HCT116 (cell line): ENCODE data around the gene NEDD4. TPM values are rescaled to one million over a fixed set of nuclear protein-coding genes. Genes with fewer than 3 reads are reported as not detected.

Experiments used
- ATAC-seq: fragments of 200-7000 bp; cut with Tn5 transposase; 2 replicates; pipeline ENCODE4 v1.9.1; 2020; ENCODE audit warnings: mild to moderate bottlenecking, moderate library complexity
- BruUV-seq: library from RNA; stranded (reverse); fragments of 400-500 nt; replicated peaks from 2 replicates; lab custom pipeline; 2021; lab: Mats Ljungman, UMichigan
- CTCF ChIA-PET: fragments of 300-600 bp; sonication (Branson Sonifier 250); formaldehyde crosslinking; loops from one replicate; lab custom pipeline; 2021; ENCODE audit warnings: antibody characterized with exemption; lab: Charles Lee
- POLR2A ChIA-PET: fragments of 300-600, 350-600 bp; sonication (Branson Sonifier 250); formaldehyde crosslinking; loops from one replicate; lab custom pipeline; 2021; ENCODE audit warnings: antibody characterized with exemption; lab: Charles Lee
- RAD21 ChIA-PET, 2 experiments: fragments of 300-600 bp; sonication (Branson Sonifier 250); formaldehyde crosslinking; loops; one replicate each; lab custom pipeline; 2023; ENCODE audit warnings: low total read pairs in 2 of 2; ENCODE audit not compliant: uncharacterized antibody in 2 of 2, unreplicated experiment in 2 of 2, low non-redundant PET in 1 of 2; lab: Charles Lee
- DNase-seq: peaks from one replicate; pipeline ENCODE4 v3.0.0-alpha.2; 2010; ENCODE audit warnings: low read depth, low spot score
- H2AFZ ChIP-seq: fragments of 200-600 bp; shearing (Covaris generic), sonication (generic); 2 replicates; pipeline ENCODE4 v1.6.1; 2017; ENCODE audit warnings: low read depth, mixed run types, mixed read lengths, antibody characterized with exemption, low read length; ENCODE audit not compliant: poor library complexity, severe bottlenecking
- H3K27ac ChIP-seq: 2 replicates; pipeline ENCODE4 v1.5.1; 2012; ENCODE audit warnings: low read depth, low read length
- H3K27me3 ChIP-seq: fragments of 200-600 bp; sonication (generic); 2 replicates; pipeline ENCODE4 v1.6.1; 2016; ENCODE audit warnings: mixed run types, low read length, mixed read lengths; ENCODE audit not compliant: insufficient read depth
- H3K36me3 ChIP-seq, 2 experiments: fragments of 200-500 bp in 1 of 2; fragments of 200-600 bp in 1 of 2; sonication (Bioruptor generic) in 1 of 2; sonication (generic) in 1 of 2; 2 replicates each; pipeline versions ENCODE4 v1.5.1 to v1.6.1; 2014 to 2016; ENCODE audit warnings: low read length in 2 of 2, inconsistent platforms in 1 of 2, mixed read lengths in 1 of 2, mixed run types in 1 of 2; ENCODE audit not compliant: insufficient read depth in 2 of 2, control insufficient read depth in 1 of 2
- H3K4me1 ChIP-seq, 2 experiments: fragments of 200-600 bp in 1 of 2; sonication (generic) in 1 of 2; 2 replicates each; pipeline versions ENCODE4 v1.5.1 to v1.6.1; 2012 to 2017; ENCODE audit warnings: low read length in 2 of 2, inconsistent platforms in 1 of 2, mild to moderate bottlenecking in 1 of 2, mixed read lengths in 1 of 2, mixed run types in 1 of 2, moderate library complexity in 1 of 2; ENCODE audit not compliant: insufficient read depth in 2 of 2, control insufficient read depth in 1 of 2
- H3K4me2 ChIP-seq: fragments of 200-600 bp; sonication (generic); 2 replicates; pipeline ENCODE4 v1.6.1; 2017; ENCODE audit warnings: mixed run types, low read length, mixed read lengths
- H3K4me3 ChIP-seq, 2 experiments: fragments of 200-600 bp in 1 of 2; sonication (generic) in 1 of 2; replicated peaks in 1 of 2; 2 replicates each; pipeline ENCODE4 v1.5.1; 2011 to 2016; ENCODE audit warnings: low read length in 2 of 2, control low read depth in 1 of 2, low read depth in 1 of 2, mild to moderate bottlenecking in 1 of 2, mixed read lengths in 1 of 2, mixed run types in 1 of 2
- H3K79me2 ChIP-seq: fragments of 200-600 bp; sonication (generic); 2 replicates; pipeline ENCODE4 v1.6.1; 2017; ENCODE audit warnings: mild to moderate bottlenecking, mixed run types, low read length, moderate library complexity, mixed read lengths; ENCODE audit not compliant: insufficient read depth
- H3K9ac ChIP-seq: fragments of 200-600 bp; sonication (generic); 2 replicates; pipeline ENCODE4 v1.6.1; 2016; ENCODE audit warnings: low read length, mixed read lengths
- H3K9me2 ChIP-seq: fragments of 200-600 bp; sonication (generic), shearing (Covaris generic); 2 replicates; pipeline ENCODE4 v1.6.1; 2017; ENCODE audit warnings: mixed run types, mild to moderate bottlenecking, moderate library complexity; ENCODE audit not compliant: insufficient read depth
- H3K9me3 ChIP-seq, 2 experiments: fragments of 200-500 bp in 1 of 2; fragments of 200-600 bp in 1 of 2; sonication (Bioruptor generic) in 1 of 2; sonication (generic) in 1 of 2; 2 replicates each; pipeline ENCODE4 v1.6.1; 2014 to 2017; ENCODE audit warnings: low read length in 2 of 2, mixed read lengths in 2 of 2, inconsistent platforms in 1 of 2, low read depth in 1 of 2, mild to moderate bottlenecking in 1 of 2, mixed run types in 1 of 2, moderate library complexity in 1 of 2; ENCODE audit not compliant: control insufficient read depth in 1 of 2, insufficient read depth in 1 of 2
- H4K20me1 ChIP-seq: fragments of 200-600 bp; sonication (generic), shearing (Covaris generic); 2 replicates; pipeline ENCODE4 v1.6.1; 2017; ENCODE audit warnings: mixed run types, mild to moderate bottlenecking, moderate library complexity; ENCODE audit not compliant: insufficient read depth
- CEBPB ChIP-seq: IDR thresholded peaks from 2 replicates; pipeline ENCODE4 v1.6.1; 2012; ENCODE audit warnings: low read depth
- EGR1 ChIP-seq: IDR thresholded peaks from 2 replicates; pipeline ENCODE4 v1.6.1; 2012; ENCODE audit warnings: low read depth
- EZH2 ChIP-seq: fragments of 200-600 bp; sonication (generic); IDR thresholded peaks from 2 replicates; pipeline ENCODE4 v1.6.1; 2017; ENCODE audit warnings: antibody characterized with exemption, mixed run types
- FOSL1 ChIP-seq: IDR thresholded peaks from 2 replicates; pipeline ENCODE4 v1.6.1; 2012; ENCODE audit warnings: low read depth
- MAX ChIP-seq: IDR thresholded peaks from 2 replicates; pipeline ENCODE4 v1.6.1; 2012
- POLR2A ChIP-seq: IDR thresholded peaks from 2 replicates; pipeline ENCODE4 v1.7.0; 2011; ENCODE audit warnings: borderline replicate concordance; ENCODE audit not compliant: insufficient read depth, insufficient read length; ENCODE audit errors: extremely low read depth
- POLR2AphosphoS5 ChIP-seq: IDR thresholded peaks from 2 replicates; pipeline ENCODE4 v1.6.1; 2011; ENCODE audit warnings: mild to moderate bottlenecking, low read depth, low read length, moderate library complexity
- REST ChIP-seq: IDR thresholded peaks from 2 replicates; pipeline ENCODE4 v1.6.1; 2012; ENCODE audit warnings: low read depth
- SIN3A ChIP-seq: IDR thresholded peaks from 2 replicates; pipeline ENCODE4 v1.6.1; 2012; ENCODE audit warnings: low read depth
- SP1 ChIP-seq: IDR thresholded peaks from 2 replicates; pipeline ENCODE4 v1.6.1; 2012; ENCODE audit warnings: low read depth
- ZNF274 ChIP-seq: fragments of 200-500 bp; sonication (Bioruptor generic); IDR thresholded peaks from 2 replicates; pipeline ENCODE4 v1.6.1; 2014; ENCODE audit warnings: mild to moderate bottlenecking, low read depth, low read length, inconsistent platforms
- intact Hi-C: fragments of 100-400 bp; cut with micrococcal nuclease; formaldehyde crosslinking; loops from 2 replicates; pipeline ENCODE4 v1.10.0; 2022
- total RNA-seq: library from RNA; stranded (reverse); gene quantifications from one replicate; pipeline ENCODE4 v1.2.1, GENCODE V29; 2021; ENCODE audit not compliant: unreplicated experiment
- TF ChIP-seq, protein P1 (sequence below): IDR thresholded peaks from 2 replicates; pipeline ENCODE4 v1.6.1; 2011; ENCODE audit warnings: mild to moderate bottlenecking, low read length, moderate library complexity; ENCODE audit not compliant: insufficient replicate concordance; ENCODE audit errors: extremely low read depth

The NEDD4 gene
- total RNA-seq, 1 experiment from 2014 or later, result 13.7 TPM

DNA sequence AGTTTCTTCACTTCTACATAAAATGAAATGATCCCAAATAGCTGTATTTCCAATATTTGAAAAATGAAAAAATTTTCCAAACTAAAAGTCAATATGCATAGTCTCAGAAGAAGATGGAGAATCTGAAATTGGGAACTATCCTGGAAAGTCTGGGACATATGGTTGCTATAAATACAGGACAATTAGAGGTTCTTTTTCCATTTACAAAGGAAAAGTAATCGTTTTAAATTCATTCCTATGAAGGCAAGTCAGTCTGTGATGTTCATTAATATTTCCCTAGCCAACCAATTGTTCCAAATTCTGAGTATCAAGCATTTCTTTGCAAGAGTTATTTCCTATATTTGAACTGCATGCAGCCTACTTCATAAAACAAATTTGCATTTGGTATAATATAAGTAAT lies 102.2 kb downstream of the NEDD4 start:
- ATAC-seq (no peak), DNase-seq (no peak)
- ChIA-PET POLR2A (no interaction called here), CTCF (no interaction called here), RAD21 (no interaction called here)
- Histone ChIP-seq H3K27ac (no peak overlapping the region), H4K20me1 (no peaks in the 10 kb centered on the region), H3K4me1 (no peaks in the 10 kb centered on the region), H3K9me3 (0 out of 4 replicates have a peak, but pooled peaks cover 0 to 4% of the 10 kb centered on the region in 2 experiments), H3K9ac (no peak overlapping the region), H3K4me2 (no peak overlapping the region), H3K4me3 (no peak overlapping the region), H3K36me3 (no peaks in the 10 kb centered on the region), H3K9me2 (no peaks in the 10 kb centered on the region), H3K27me3 (no peaks in the 10 kb centered on the region), H3K79me2 (no peaks in the 10 kb centered on the region), H2AFZ (no peak overlapping the region)
- intact Hi-C loops, result loop anchor here (10.0 kb wide), 1 partner anchor 164 kb away; no protein-coding TSS in a partner anchor
- TF ChIP-seq EGR1, result no peak
- TF ChIP-seq POLR2A, result no peak
- no peak for TF ChIP-seq MAX
- TF ChIP-seq, protein P1, sequence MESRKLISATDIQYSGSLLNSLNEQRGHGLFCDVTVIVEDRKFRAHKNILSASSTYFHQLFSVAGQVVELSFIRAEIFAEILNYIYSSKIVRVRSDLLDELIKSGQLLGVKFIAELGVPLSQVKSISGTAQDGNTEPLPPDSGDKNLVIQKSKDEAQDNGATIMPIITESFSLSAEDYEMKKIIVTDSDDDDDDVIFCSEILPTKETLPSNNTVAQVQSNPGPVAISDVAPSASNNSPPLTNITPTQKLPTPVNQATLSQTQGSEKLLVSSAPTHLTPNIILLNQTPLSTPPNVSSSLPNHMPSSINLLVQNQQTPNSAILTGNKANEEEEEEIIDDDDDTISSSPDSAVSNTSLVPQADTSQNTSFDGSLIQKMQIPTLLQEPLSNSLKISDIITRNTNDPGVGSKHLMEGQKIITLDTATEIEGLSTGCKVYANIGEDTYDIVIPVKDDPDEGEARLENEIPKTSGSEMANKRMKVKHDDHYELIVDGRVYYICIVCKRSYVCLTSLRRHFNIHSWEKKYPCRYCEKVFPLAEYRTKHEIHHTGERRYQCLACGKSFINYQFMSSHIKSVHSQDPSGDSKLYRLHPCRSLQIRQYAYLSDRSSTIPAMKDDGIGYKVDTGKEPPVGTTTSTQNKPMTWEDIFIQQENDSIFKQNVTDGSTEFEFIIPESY, result no peak
- no peak for TF ChIP-seq CEBPB
- no peak for TF ChIP-seq EZH2
- no TSS peak for BruUV-seq

DNA sequence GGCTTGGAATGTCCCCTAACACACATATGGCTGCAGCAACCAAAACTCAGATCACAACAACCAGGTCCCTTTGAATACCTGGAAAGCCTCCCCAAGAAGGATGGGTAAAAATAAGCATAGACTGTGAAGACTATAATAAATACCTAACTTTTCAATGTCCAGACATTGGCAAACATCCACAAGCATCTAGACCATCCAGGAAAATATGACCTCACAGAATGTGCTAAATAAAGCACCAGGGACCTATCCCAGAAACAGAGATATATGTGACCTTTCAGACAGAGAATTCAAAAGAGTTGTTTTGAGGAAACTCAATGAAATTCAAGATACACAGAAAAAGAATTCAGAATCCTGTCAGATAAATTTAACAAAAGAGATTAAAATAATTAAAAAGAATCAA lies 109.2 kb downstream of the NEDD4 start:
- Histone ChIP-seq H3K79me2 (no peaks in the 10 kb centered on the region), H3K9ac (no peak overlapping the region), H4K20me1 (no peaks in the 10 kb centered on the region), H3K36me3 (no peaks in the 10 kb centered on the region), H3K4me2 (no peak overlapping the region), H2AFZ (no peak overlapping the region), H3K4me3 (no peak overlapping the region), H3K9me3 (0 out of 4 replicates have a peak, but pooled peaks cover 0 to 4% of the 10 kb centered on the region in 2 experiments), H3K27me3 (no peaks in the 10 kb centered on the region), H3K4me1 (no peaks in the 10 kb centered on the region), H3K27ac (no peak overlapping the region), H3K9me2 (no peaks in the 10 kb centered on the region)
- POLR2A ChIA-PET, result no interaction called here
- no peak for DNase-seq
- RAD21 ChIA-PET, result no interaction called here
- intact Hi-C loops, result no loop called here
- ATAC-seq, result no peak
- CTCF ChIA-PET, result no interaction called here
- BruUV-seq, result no TSS peak
- TF ChIP-seq ZNF274, result no peak
- no peak for TF ChIP-seq POLR2A
- TF ChIP-seq CEBPB, result no peak
- TF ChIP-seq SP1, result no peak
- no peak for TF ChIP-seq SIN3A
- TF ChIP-seq REST, result no peak
- no peak for TF ChIP-seq POLR2AphosphoS5
- TF ChIP-seq, protein P1, result no peak
- TF ChIP-seq FOSL1, result no peak
